ENCODE data around the gene GPR176.
"Not testable (repeated sequence)": the region's sequence is repeated elsewhere in the genome, so short reads cannot be mapped to it uniquely, and the experiment has no call there.

Gene GPR176

GRCh38 chr15:39934397-39935071 lies 14.5 kb upstream of the GPR176 start:
- no peak for DNase-seq

GRCh38 chr15:39931615-39932014 lies 11.5 kb upstream of the GPR176 start:
- DNase-seq = no peak

GRCh38 chr15:39926526-39926925 lies 6.5 kb upstream of the GPR176 start:
- no peak for DNase-seq

GRCh38 chr15:39925112-39925842 lies 5.2 kb upstream of the GPR176 start:
- DNase-seq = peak; percentile 34

- DNase-seq = no peak
Observed at GRCh38 chr15:39924437-39924836, 4.4 kb upstream of the GPR176 start.

- no peak for DNase-seq
Observed at GRCh38 chr15:39922462-39923092, 2.5 kb upstream of the GPR176 start.

GRCh38 chr15:39921274-39921638 lies 1.2 kb upstream of the GPR176 start:
- no peak for DNase-seq

- DNase-seq = peak; percentile 80
Observed at GRCh38 chr15:39920510-39921273, 626 bp upstream of the GPR176 start.

- DNase-seq = no peak
Observed at GRCh38 chr15:39919411-39919747, 687 bp downstream of the GPR176 start.

- DNase-seq = no peak
Observed at GRCh38 chr15:39918688-39919385, 1.2 kb downstream of the GPR176 start.

- no peak for DNase-seq
Observed at GRCh38 chr15:39914977-39915376, 5.1 kb downstream of the GPR176 start.

- no peak for DNase-seq
Observed at GRCh38 chr15:39909007-39909406, 11.1 kb downstream of the GPR176 start.

- DNase-seq = no peak
Observed at GRCh38 chr15:39908186-39908585, 11.9 kb downstream of the GPR176 start.

- DNase-seq = no peak
Observed at GRCh38 chr15:39907216-39907615, 12.8 kb downstream of the GPR176 start.

- no peak for DNase-seq
Observed at GRCh38 chr15:39904115-39904514, 16.0 kb downstream of the GPR176 start.

- DNase-seq = no peak
Observed at GRCh38 chr15:39898317-39898716, 21.7 kb downstream of the GPR176 start.

GRCh38 chr15:39896846-39897245 lies 23.2 kb downstream of the GPR176 start:
- DNase-seq = no peak

GRCh38 chr15:39896101-39896500 lies 24.0 kb downstream of the GPR176 start:
- DNase-seq = no peak

- not testable (repeated sequence) for DNase-seq
Observed at GRCh38 chr15:39893051-39893450, 27.0 kb downstream of the GPR176 start.

GRCh38 chr15:39892418-39892817 lies 27.6 kb downstream of the GPR176 start:
- no peak for DNase-seq

- DNase-seq = no peak
Observed at GRCh38 chr15:39890621-39891020, 29.4 kb downstream of the GPR176 start.

- no peak for DNase-seq
Observed at GRCh38 chr15:39889601-39890000, 30.5 kb downstream of the GPR176 start.

- DNase-seq = no peak
Observed at GRCh38 chr15:39888809-39889208, 31.3 kb downstream of the GPR176 start.

Data from activated CD4-positive, alpha-beta T cell treated with anti-CD3 and anti-CD28 coated beads, Interleukin-10, Interleukin-2, amounts not matched to agents 100 ng/mL and 50 ng/mL, durations not matched to agents 16 hours and 8 hours (primary cell).